IPS-11a (cell line): Measurements from ENCODE around the gene PLOD3.

Experiments
- H3K4me3 ChIP-seq: one replicate; pipeline ENCODE4 v1.5.1; 2013; ENCODE audit warnings: low read depth, low read length, control low read depth

PLOD3 gene

GRCh38 chr7:101239191-101239950, 22.0 kb upstream of the PLOD3 start:
- H3K4me3 ChIP-seq = no peak overlapping the region

GRCh38 chr7:101238226-101239182, 21.1 kb upstream of the PLOD3 start:
- no peak overlapping the region for H3K4me3 ChIP-seq

GRCh38 chr7:101237206-101238067, 20.1 kb upstream of the PLOD3 start, which contains the start of gene CLDN15:
Gene CLDN15, minus strand, starts transcription at chr7:101237802. Its CDS starts 221 bp downstream, at chr7:101237581.
- H3K4me3 ChIP-seq = no peak within 1 kb of the TSS

- H3K4me3 ChIP-seq = no peak overlapping the region
These were observed 19.0 kb upstream of the PLOD3 start for GRCh38 chr7:101236292-101236835.

GRCh38 chr7:101235522-101235921, 18.1 kb upstream of the PLOD3 start:
- no peak overlapping the region for H3K4me3 ChIP-seq

- H3K4me3 ChIP-seq = no peak overlapping the region
These were observed 17.7 kb upstream of the PLOD3 start for GRCh38 chr7:101235050-101235449.

GRCh38 chr7:101234636-101235035, 17.3 kb upstream of the PLOD3 start:
- no peak overlapping the region for H3K4me3 ChIP-seq

GRCh38 chr7:101233907-101234547, 16.6 kb upstream of the PLOD3 start:
- H3K4me3 ChIP-seq = no peak overlapping the region

- peak overlapping the region; percentile 39 for H3K4me3 ChIP-seq
These were observed 14.9 kb upstream of the PLOD3 start for GRCh38 chr7:101232141-101232850.

GRCh38 chr7:101231644-101232043, 14.3 kb upstream of the PLOD3 start:
- H3K4me3 ChIP-seq = no peak overlapping the region

GRCh38 chr7:101226721-101227120, 9.3 kb upstream of the PLOD3 start:
- no peak overlapping the region for H3K4me3 ChIP-seq

- no peak overlapping the region for H3K4me3 ChIP-seq
These were observed 8.3 kb upstream of the PLOD3 start for GRCh38 chr7:101225650-101226049.

- H3K4me3 ChIP-seq = no peak overlapping the region
These were observed 6.1 kb upstream of the PLOD3 start for GRCh38 chr7:101223528-101223927.

GRCh38 chr7:101222275-101222830, 5.0 kb upstream of the PLOD3 start:
- H3K4me3 ChIP-seq = no peak overlapping the region

- no peak overlapping the region for H3K4me3 ChIP-seq
These were observed 2.9 kb upstream of the PLOD3 start for GRCh38 chr7:101220295-101220694.

GRCh38 chr7:101218236-101219125, 1.1 kb upstream of the PLOD3 start:
- H3K4me3 ChIP-seq = peak overlapping the region; percentile 83

- peak overlapping the region; percentile 83 for H3K4me3 ChIP-seq
These were observed 457 bp downstream of the PLOD3 start for GRCh38 chr7:101216860-101217387.
